OCI-M1 (cell line): Measurements from ENCODE around the gene LIMK2.
"Not testable (repeated sequence)": the region's sequence is repeated elsewhere in the genome, so short reads cannot be mapped to it uniquely, and the experiment has no call there.

ENCODE experiments used
- DNase-seq: peaks from one replicate; lab custom pipeline; 2025; lab: John Stamatoyannopoulos, UW

LIMK2 gene

DNA sequence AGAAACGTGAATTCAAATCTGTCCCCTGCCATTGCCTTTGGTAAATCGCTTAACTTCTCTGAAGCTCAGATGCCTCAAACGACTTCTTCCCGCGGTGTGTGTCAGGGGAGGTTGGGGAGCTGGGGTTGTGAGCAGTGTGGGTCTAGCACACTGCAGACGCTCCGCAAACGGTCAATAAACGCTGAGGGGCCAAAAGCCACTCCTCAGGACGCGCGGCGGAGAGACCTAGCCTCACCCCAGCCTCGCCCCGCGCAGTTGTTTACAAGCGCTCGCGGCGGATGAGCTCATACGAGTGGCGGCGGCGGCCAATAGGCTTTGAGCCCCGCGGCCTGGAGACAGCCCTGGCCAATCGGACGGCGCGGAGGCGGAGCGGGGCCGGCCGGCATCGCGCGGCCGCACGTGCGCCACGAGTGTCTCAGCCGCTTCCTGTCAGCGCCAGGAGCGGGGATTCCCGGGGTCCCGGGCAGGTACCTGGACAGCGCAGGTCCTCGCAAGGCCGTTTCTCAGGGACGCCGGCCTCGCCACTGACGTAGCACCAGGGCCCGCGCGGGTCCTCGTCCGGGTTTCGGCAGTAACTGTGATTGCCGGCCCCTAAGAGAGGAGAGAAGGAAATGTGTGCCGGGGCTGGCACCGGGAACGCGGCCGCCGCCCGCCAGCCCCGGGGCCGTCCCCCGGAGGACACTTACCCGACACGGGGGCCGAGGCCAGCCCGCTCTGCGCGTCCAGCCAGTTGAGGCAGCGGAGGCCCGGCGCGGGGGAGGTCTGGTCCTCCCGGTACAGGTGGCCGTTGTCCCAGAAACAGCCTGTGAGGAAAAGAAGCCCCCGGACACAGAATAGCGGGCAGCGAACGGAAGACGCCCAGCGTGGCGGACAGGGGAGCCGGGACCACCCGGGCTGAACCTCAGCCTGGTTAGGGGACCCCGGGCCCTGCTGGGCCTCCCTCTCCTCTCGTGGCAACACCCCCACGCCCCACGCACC lies 78.7 kb downstream of the LIMK2 start:
- DNase-seq = peak; percentile 92

DNA sequence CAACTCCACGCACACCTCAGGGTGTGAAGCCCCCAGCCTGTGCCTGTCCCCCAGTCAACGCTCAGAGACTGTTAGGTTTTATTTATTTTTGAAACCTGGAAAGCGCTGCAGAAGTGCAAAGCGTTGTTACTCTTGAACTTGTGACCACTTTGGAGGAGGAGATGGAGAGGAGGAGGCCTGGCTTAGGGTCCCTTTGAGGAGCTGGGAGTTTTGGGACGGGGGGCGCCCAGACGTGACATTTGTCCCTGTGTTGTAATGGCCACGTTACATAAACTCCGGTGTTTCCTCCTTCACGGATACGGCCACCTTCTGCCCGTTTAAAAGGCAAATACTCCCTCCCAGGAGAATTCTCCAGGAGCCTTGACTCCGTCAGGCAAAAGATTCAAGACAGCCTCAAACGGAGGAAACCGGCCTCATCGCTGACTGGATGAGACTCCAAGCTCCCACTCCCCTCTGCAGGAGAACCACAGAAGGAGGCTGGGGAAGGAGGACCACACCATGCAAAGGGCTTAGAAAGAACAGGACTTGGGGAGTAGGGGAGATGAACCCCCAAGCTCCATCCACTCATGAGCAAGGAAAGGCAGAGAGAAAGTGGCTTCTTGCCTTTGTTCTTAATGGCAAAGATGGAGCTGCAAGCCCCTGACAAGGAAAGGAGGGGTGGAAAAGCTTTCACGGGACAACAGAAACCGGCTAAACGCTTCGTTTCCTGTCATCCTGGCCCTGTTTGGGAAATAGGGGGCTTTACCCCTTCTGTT lies 79.6 kb downstream of the LIMK2 start:
- peak; percentile 46 for DNase-seq

DNA sequence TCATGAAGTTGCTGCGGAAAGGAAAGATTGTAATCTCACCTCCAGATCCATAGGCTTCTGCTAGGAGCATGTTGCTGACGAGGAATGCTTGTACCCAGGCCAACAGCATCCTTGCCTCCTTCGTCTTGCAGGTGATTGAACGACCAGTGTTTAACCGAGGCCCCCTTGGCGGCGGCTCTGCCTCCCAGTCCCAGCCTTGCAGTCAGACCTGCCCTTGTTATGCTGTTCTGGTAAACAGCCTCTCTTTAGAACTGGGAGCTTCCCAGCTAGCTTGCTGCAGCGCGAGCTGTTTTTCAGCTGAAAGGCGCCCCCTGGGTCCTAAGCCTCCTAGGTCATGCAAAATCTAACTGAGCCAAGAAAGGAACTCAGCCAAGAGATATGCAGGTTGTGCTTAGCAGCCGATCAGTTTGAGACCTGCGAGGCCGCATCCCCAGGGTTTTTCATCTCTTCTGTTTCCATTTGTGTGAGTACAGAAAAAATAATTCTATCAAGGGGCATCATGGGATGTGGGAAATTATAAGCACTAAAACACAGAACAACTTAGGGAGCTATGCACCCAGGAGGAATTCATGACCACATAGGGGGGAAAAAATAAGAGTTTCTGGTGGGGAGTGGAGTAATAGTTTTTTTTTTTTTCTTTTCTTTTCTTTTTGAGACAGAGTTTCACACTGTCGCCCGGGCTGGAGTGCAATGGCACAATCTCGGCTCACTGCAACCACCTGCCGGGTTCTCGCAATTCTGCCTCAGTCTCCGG lies 80.3 kb downstream of the LIMK2 start, which contains the start of gene PIK3IP1:
Gene PIK3IP1 (minus strand): TSS at position 253 of the 754 bp plus-strand sequence. CDS start 144 bp downstream, at position 109.
- DNase-seq = peak; percentile 92

DNA sequence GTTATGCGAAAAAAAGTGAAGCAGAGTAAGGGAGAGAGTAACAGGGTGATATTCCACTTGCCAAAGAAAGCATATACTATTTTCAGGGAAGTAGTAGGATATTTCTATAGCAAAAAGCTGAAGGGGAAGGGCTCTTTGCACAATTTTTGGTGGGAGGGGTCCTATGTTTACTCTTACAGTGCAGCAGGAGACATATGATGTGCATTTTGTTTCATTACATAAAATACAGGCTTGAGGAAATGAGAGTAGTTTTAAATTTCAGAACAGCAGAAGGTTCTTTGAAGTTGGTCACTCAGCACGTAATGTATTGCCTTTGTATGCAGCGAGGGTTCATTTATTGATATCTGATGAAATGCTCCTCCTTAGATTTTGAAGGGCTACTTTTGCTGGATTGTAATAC lies 83.3 kb downstream of the LIMK2 start:
- no peak for DNase-seq

DNA sequence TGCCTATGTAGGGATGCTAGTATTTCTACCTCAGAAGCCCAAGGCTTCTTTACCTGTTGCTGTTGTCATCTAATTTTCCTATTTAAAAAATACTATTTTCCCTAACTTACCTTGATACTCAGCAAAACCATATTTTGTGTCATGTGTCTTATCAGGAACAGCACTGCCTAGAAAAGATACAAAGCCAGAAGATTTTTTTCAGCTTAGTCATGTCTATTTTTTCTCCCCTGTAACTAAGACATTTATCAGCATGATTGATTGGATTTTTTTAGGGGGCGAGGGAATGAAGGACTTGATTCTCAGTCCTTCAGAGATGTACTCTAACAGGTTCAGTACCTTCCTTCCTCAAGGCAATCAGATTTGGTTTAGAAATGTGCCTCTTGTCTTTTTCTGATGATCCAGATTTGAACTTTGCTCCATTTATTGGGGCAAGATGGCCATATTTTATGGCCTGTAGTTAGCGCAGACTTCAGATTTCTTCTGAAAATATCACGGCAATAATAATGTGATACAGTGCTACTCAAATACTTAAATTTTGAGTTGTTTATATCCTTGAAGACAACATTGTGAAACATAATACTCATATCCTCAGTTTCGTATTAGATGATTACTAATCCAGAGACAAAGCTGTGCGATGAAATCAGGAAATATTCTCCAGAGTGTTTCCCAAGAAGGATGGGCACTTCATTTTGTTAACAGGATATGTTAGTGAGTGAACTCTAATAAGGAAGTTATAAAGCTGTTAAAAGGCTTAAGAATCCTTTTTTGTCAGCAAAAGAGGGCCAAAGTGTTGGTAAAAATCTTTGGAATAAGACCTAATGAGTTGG lies 83.9 kb downstream of the LIMK2 start:
- peak; percentile 35 for DNase-seq

DNA sequence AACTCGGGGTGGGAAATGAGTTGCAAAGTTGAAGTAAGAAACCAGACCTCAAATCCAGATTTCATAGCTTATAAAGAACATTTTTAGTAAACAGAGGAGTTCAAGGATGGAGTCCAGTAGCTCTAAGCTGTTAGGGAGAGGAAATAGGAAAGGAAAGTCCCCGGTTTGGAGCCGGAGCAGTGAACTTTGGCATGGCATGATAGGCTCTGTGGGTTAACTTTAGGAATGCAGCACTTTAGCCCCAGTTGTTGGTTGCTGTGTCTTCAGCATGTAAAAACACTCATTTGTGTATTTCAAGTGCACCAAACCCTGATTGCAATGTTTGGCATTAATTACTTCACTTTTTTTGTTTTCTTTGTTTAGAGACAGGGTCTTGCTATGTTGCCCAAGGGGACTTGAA lies 88.8 kb downstream of the LIMK2 start:
- no peak for DNase-seq

DNA sequence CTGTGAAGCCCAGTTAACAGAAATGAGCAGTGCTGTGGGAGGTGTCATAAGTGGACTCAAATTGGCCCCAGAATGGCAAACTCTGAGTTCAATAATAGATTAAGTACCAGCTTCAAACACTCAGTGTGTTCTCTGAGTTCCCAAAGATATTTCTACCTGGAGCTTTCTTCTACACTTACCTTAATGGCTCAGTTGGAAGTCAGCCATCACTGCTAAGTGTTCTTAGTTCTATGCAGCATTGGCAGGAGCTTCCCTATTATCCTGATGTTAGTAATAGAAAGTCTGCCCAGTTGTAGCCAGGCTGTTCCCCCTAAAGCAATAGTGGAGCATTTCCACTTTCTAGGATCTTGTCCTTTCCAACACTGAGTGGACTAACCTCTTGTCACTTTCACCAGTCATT lies 89.9 kb downstream of the LIMK2 start:
- DNase-seq = no peak

DNA sequence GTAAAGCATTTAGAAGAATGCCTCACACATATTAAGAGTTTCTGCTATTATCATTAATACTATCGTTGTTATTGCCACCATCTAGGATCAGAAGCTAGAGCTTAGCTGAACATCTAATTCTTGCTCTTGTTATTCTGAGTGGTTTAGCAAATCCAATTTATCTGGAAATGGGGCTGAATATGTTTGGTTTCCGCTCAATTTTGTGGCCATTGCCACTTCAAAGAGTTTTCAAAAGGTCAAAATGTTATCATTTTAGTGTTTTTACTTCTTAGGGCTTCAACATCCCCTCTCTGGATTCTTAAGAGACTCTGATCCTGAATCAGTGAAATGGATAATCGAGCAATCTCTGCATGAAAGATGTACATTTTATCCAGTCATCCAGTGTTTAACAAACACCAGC lies 90.4 kb downstream of the LIMK2 start:
- no peak for DNase-seq

DNA sequence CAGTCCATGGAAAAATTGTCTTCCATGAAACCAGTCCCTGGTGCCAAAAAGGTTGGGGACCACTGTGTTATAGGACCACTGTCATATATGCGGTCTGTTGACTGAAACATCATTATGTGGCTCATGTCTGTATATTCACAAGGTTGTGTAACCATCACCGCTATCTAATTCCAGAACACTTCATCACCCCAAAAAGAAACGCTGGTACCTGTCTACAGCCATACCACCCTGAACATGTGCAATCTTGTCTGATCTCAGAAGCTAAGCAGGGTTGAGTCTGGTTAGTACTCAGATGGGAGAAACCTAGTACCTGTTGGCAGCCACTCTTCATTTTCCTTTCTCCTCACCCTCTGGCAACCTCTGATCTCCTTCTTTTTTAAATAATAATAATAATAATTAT lies 93.1 kb downstream of the LIMK2 start:
- no peak for DNase-seq

DNA sequence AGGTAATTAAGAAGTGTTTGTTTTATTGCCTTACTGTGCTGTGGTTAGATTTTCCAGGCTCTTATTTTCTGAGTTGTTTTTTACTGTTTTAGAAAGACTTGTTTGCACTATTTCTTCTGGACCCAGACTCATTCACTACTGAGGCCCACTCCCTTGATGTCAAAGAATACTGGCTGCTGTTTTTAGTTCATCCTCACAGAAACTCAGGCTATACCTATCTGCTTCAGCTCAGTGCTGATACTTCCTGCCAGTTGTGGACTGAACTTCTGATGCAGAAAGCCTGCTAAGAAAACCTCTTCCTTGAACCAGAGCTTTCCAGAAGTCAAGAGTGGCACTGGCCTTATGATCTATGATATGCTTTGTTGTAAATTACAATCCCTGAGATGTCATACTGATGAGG lies 96.1 kb downstream of the LIMK2 start:
- DNase-seq = no peak

DNA sequence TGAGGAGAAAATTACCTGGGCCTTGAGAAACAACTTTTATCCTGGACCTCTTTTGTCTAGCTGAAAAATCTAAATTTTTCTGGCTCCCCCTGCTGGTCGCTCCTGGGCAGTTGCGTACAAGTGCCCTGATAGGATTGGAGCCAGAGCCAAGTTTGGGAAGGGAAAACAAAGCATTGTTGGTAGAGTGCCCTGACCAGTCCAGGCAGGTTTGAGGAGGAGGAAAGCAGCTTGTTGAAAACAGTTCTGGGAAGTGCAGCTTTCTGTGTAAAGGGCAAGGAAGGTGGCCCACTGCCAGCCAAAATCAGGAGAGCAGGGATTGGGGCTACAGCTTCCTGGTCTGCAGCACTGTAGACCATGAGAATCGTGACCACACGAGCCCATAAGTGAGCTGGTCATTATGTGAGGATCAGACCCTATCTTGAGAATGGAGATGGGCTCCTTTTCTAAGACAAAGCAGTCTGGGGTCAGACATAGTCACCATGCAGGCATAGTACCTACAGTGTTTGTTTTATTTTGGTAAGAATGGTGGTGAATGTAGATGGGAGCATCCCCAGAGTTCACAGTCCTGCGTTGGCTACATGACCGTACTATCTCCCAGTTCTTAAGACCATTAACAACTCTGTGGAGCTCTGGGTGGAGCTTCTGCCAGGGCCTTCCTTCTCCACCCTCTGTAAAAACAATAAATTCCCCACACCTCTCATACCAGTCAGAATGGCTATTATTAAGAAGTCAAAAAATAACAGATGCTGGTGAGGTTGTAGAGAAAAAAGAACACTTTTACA lies 101.5 kb downstream of the LIMK2 start:
- peak; percentile 68 for DNase-seq

DNA sequence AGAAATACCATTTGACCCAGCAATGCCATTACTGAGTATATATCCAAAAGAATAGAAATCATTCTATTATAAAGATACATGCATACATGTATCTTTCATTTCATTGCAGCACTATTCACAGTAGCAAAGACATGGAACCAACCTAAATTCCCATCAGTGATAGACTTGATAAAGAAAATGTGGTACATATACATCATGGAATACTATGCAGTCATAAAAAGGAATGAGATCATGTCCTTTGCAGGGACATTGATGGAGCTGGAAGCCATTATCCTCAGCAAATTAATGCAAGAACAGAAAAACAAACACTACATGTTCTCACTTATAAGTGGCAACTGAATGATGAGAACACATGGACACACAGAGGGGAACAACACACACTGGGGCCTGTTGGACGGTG lies 102.1 kb downstream of the LIMK2 start:
- DNase-seq = not testable (repeated sequence)

DNA sequence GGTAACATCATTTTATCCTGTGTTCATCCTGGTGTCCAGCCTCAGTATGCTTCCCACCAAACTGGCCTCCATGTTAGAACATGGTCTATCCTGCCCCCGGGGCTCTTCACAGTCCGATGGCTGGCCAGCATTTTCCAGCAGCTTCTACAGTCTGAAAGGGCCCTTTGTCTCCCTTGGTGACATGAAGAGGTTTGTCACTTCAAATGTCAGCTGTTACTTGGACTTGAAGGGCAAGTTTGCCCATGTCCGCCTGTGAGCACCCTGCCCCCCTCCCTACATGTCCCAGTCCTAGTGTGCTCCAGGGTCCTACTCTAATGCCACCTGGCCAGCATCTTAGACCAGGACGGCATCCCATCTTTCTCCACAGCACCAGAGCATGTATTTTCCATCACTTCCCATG lies 109.3 kb downstream of the LIMK2 start:
- DNase-seq = no peak

DNA sequence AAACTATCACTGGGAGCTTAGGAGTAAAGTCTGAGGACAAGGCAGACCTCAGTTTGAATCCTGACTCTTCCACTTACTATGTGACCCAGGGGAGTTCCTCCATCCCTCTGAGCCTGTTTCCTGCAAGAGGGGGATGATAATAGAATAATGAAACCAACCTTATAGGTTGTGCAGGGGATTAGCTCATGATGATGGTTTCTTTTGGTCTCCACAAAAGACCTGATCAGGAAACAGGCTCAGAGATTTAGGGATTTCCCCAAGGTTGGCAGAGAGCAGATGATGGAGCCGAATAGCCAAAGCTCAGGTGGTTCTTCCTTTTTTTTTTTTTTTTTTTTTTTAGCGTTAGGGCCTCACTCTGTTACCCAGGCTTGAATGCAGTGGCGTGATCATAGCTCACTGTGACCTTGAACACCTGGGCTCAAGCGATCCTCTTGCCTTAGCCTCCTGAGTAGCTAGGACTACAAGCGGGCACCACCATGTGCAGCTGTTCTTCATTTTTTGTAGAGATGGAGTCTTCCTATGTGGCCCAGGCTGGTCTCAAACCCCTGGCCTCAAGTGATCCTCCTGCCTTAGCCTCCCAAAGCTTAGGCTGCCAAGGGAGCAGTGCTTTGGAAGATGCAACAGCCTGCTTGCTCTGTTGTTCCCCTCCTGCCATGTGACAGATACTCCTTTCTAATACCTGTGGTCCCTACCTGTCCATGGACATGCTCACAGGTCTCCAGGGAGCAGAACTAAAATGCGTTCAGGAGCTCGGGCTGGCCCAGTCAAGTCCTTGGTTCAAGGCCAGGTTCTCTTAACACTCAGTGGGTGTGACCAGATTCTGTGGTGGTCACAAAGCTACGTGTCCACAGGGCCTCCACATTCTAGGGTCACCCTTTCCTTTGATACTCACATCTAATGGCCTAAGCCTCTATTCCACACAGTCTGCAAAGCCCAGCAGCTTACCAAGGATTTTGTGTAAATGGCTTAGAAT lies 111.8 kb downstream of the LIMK2 start:
- no peak for DNase-seq

DNA sequence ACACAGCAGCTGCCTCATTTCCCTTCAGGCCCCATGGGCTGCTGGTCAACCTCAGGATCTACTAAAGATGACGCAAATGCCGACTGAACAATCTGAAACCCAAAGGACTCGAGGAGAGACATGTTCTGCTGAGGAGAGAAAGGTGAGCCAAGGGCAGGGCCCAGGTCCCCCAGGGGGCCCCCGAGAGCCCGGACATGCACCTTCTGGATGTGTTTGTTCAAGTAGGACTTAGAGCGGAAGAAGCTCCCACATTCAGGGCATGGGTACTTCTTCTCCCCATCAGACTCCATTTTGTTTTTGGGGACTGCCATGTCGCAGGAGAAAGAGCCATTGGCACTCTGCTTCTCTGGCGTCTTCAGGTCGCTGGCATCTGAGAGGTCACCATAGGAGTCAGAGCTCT lies 114.8 kb downstream of the LIMK2 start:
- no peak for DNase-seq

DNA sequence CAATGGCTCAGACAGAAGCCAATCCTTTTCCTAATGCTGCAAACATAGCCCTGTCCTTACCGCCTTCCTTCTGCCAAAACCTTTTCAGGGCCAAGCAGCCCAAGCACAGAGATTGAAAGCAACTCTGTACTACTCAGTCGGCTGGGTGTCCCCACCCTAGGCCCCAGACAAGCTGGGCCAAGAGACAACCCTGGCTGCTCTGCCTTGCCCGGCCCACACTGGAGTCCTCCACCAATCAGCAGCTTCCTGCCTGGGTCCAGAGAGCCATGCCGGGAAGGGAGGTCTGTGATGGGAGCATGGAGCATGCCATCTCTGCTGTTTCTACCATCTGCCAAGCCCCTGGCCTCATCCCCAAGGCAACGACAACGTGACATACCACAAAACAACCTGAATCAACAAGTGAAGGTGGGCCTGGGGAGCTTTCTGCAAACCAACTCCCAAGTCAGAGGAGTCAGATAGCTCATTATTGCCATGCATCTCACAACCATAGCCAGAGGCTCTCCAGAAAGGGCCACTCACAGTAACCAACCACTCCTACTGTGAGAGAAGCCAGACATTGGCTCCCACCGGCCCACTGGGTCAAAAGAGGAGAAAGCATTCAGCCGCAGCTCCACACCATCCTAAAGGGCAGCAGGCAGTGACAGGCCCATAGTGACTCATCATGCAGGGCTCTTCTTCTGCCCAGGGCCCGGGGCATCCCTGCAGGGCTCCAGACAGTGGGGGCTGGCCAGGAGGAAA lies 115.9 kb downstream of the LIMK2 start:
- DNase-seq = no peak

DNA sequence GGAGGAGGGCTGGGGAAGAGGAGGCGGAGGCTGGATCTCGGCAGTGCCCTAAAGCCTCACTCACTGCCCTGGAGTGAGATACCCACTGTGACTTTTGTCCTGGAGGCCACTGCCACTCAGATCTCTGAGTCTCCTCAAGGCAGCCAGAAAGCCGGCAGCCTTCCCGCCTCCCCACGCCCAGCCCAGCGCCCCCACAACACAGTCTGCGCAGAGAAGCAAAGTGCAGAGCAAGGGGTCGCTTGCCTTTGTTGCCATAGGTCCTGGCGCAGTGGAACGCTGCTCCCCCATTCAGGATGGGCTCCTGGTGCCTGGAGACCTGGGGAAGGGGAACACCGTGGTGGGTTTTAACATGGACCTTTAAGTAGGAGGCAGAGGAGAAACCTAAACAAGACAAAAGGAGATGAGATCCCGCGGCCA lies 116.5 kb downstream of the LIMK2 start:
- no peak for DNase-seq

DNA sequence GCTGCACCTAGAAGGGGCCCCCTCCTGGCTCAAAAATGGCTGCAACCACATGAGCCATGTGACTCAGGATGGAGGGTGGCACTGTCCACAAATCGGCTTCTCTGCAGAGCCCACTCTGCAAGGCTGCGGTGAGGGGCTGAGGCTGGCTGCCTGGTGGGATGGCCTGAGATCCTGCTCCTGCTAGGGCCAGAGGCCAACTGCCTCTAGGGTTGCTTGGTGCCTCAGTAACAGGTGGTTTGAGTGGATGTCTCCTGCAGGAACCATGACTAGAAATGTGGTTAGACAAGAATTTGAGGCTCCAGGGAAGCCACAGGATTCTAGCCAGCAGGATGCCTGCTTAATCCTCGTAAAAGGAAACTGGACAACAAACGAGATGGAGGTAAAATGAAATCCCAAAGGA lies 116.9 kb downstream of the LIMK2 start:
- DNase-seq = no peak
